ENCODE measurements around the gene TNFSF9. TPM values are rescaled to one million over a fixed set of nuclear protein-coding genes. Genes with fewer than 3 reads are reported as not detected.

The TNFSF9 gene
- total RNA-seq, 1 donor from 2014 or later: 2.3 TPM

GRCh38 chr19:6484831-6485230, 46.0 kb upstream of the TNFSF9 start:
- no peak overlapping the region for H3K4me3 ChIP-seq (ENCODE audit: insufficient read depth, low read depth, low read length)
- no peaks in the 10 kb centered on the region for H3K4me1 ChIP-seq (ENCODE audit: insufficient read depth, low read length)
- Mint-ChIP-seq H3K27ac (ENCODE audit: unreplicated experiment) (no peak overlapping the region), H3K27me3 (ENCODE audit: low read depth, unreplicated experiment) (peaks cover 10% of the 10 kb centered on the region), H3K36me3 (ENCODE audit: low read depth, unreplicated experiment) (no peaks in the 10 kb centered on the region), H3K4me3 (ENCODE audit: unreplicated experiment) (no peak overlapping the region), H3K9me3 (ENCODE audit: unreplicated experiment) (no peaks in the 10 kb centered on the region), H3K4me1 (ENCODE audit: low read depth, unreplicated experiment) (no peaks in the 10 kb centered on the region)
- H4K20me1 ChIP-seq (ENCODE audit: insufficient read depth, low read length): no peaks in the 10 kb centered on the region
- no peak for FAIRE-seq
- H3K27ac ChIP-seq (ENCODE audit: low read depth, low read length): no peak overlapping the region
- H3K79me2 ChIP-seq (ENCODE audit: insufficient read depth, low read length): no peaks in the 10 kb centered on the region
- no peaks in the 10 kb centered on the region for H3K36me3 ChIP-seq (ENCODE audit: insufficient read depth, low read length)
- H2AFZ ChIP-seq (ENCODE audit: low read depth, low read length): no peak overlapping the region
- no peak for DNase-seq (ENCODE audit: low read depth)
- no peak for TF ChIP-seq EZH2 (IDR thresholded peaks at IDR 0.05; ENCODE audit: insufficient read depth, low read length)
- TF ChIP-seq, protein P1, sequence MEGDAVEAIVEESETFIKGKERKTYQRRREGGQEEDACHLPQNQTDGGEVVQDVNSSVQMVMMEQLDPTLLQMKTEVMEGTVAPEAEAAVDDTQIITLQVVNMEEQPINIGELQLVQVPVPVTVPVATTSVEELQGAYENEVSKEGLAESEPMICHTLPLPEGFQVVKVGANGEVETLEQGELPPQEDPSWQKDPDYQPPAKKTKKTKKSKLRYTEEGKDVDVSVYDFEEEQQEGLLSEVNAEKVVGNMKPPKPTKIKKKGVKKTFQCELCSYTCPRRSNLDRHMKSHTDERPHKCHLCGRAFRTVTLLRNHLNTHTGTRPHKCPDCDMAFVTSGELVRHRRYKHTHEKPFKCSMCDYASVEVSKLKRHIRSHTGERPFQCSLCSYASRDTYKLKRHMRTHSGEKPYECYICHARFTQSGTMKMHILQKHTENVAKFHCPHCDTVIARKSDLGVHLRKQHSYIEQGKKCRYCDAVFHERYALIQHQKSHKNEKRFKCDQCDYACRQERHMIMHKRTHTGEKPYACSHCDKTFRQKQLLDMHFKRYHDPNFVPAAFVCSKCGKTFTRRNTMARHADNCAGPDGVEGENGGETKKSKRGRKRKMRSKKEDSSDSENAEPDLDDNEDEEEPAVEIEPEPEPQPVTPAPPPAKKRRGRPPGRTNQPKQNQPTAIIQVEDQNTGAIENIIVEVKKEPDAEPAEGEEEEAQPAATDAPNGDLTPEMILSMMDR (IDR thresholded peaks at IDR 0.05; ENCODE audit: insufficient read depth, low read depth, low read length): no peak
- H3K27me3 ChIP-seq (ENCODE audit: insufficient read depth, low read length): no peaks in the 10 kb centered on the region
- H3K9ac ChIP-seq (ENCODE audit: low read length): no peak overlapping the region
- no peaks in the 10 kb centered on the region for H3K9me3 ChIP-seq (ENCODE audit: insufficient read depth, low read depth, low read length)
- H3K4me2 ChIP-seq (ENCODE audit: low read length): no peak overlapping the region

DNA sequence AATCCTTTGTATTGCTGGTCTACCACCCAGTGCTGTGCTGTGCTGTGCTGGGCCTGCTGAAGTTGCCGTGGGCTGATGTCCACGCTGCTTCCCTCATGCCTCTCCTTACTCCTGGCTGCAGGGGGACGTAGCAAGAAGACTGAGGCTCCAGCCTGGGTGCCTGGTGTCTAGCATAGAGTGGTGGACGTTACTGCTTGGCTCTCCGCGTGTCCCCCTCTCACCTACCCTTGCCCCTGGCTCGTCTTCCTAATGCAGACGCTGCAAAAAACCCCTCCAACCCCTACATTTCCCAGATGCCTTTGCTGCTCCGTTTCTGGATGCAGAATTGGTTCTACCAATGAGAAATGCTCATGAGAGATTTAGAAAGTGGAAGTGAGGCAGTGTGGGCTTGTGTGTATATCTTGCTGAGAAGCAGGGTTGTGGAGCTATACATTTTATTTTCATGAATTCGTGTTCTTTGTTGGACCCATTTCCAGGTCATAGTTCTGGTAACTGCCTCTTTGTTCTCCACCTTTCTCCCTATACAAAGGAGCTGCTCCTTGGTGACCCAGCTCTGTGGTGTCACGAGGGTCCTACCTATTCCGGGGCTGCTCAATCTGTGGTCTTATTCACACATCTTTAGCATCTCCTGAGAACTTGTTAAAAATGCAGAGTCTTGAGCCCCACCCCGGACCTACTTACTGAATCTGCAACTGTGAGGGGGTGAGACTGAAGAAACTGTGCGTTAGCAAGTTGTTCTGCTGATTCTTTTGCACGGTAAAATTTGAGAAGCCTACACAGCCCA, 41.4 kb upstream of the TNFSF9 start:
- Histone ChIP-seq H3K4me2 (ENCODE audit: low read length) (no peak overlapping the region), H3K79me2 (ENCODE audit: insufficient read depth, low read length) (no peaks in the 10 kb centered on the region), H3K27ac (ENCODE audit: low read depth, low read length) (no peak overlapping the region), H3K4me3 (ENCODE audit: insufficient read depth, low read depth, low read length) (no peak overlapping the region), H3K9me3 (ENCODE audit: insufficient read depth, low read depth, low read length) (no peaks in the 10 kb centered on the region), H3K27me3 (ENCODE audit: insufficient read depth, low read length) (no peaks in the 10 kb centered on the region), H4K20me1 (ENCODE audit: insufficient read depth, low read length) (no peaks in the 10 kb centered on the region), H2AFZ (ENCODE audit: low read depth, low read length) (no peak overlapping the region), H3K9ac (ENCODE audit: low read length) (no peak overlapping the region), H3K4me1 (ENCODE audit: insufficient read depth, low read length) (no peaks in the 10 kb centered on the region), H3K36me3 (ENCODE audit: insufficient read depth, low read length) (no peaks in the 10 kb centered on the region)
- Mint-ChIP-seq H3K27ac (ENCODE audit: unreplicated experiment) (no peak overlapping the region), H3K36me3 (ENCODE audit: low read depth, unreplicated experiment) (no peaks in the 10 kb centered on the region), H3K27me3 (ENCODE audit: low read depth, unreplicated experiment) (peaks cover 11% of the 10 kb centered on the region), H3K4me3 (ENCODE audit: unreplicated experiment) (no peak overlapping the region), H3K9me3 (ENCODE audit: unreplicated experiment) (peaks cover 6% of the 10 kb centered on the region), H3K4me1 (ENCODE audit: low read depth, unreplicated experiment) (no peaks in the 10 kb centered on the region)
- no peak for TF ChIP-seq EZH2 (IDR thresholded peaks at IDR 0.05; ENCODE audit: insufficient read depth, low read length)
- TF ChIP-seq, protein P1 (IDR thresholded peaks at IDR 0.05; ENCODE audit: insufficient read depth, low read depth, low read length): no peak
- DNase-seq (ENCODE audit: low read depth) (no peak), FAIRE-seq (no peak)

DNA sequence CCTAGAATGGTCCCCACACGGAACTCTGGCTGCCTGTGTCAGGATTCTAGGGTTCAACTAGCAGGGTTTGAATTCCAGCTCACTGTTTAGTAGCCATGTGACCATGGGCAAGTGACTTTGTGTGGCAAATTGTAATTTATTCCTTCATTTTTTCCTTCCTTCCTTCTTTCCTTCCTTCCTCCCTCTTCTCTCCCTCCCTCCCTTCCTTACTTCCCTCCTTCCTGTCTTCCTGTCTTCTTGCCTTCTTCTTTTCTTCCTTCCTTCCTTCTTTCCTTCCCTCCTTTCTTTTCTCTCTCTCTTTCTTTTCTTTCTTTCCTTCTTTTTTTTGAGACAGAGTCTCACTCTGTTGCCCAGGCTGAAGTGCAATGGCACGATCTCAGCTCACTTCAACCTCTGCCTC, 40.7 kb upstream of the TNFSF9 start:
- TF ChIP-seq EZH2 (IDR thresholded peaks at IDR 0.05; ENCODE audit: insufficient read depth, low read length): no peak
- TF ChIP-seq, protein P1 (IDR thresholded peaks at IDR 0.05; ENCODE audit: insufficient read depth, low read depth, low read length): no peak
- Histone ChIP-seq H3K27ac (ENCODE audit: low read depth, low read length) (no peak overlapping the region), H3K4me3 (ENCODE audit: insufficient read depth, low read depth, low read length) (no peak overlapping the region), H3K27me3 (ENCODE audit: insufficient read depth, low read length) (no peaks in the 10 kb centered on the region), H3K4me1 (ENCODE audit: insufficient read depth, low read length) (no peaks in the 10 kb centered on the region), H3K79me2 (ENCODE audit: insufficient read depth, low read length) (no peaks in the 10 kb centered on the region), H3K36me3 (ENCODE audit: insufficient read depth, low read length) (no peaks in the 10 kb centered on the region), H4K20me1 (ENCODE audit: insufficient read depth, low read length) (no peaks in the 10 kb centered on the region), H3K4me2 (ENCODE audit: low read length) (no peak overlapping the region), H3K9me3 (ENCODE audit: insufficient read depth, low read depth, low read length) (no peaks in the 10 kb centered on the region), H2AFZ (ENCODE audit: low read depth, low read length) (no peak overlapping the region), H3K9ac (ENCODE audit: low read length) (no peak overlapping the region)
- Mint-ChIP-seq H3K4me3 (ENCODE audit: unreplicated experiment) (no peak overlapping the region), H3K9me3 (ENCODE audit: unreplicated experiment) (peaks cover 6% of the 10 kb centered on the region), H3K36me3 (ENCODE audit: low read depth, unreplicated experiment) (no peaks in the 10 kb centered on the region), H3K4me1 (ENCODE audit: low read depth, unreplicated experiment) (no peaks in the 10 kb centered on the region), H3K27me3 (ENCODE audit: low read depth, unreplicated experiment) (peaks cover 11% of the 10 kb centered on the region), H3K27ac (ENCODE audit: unreplicated experiment) (no peak overlapping the region)
- DNase-seq (ENCODE audit: low read depth) (no peak), FAIRE-seq (no peak)
